Panc1 (cell line): ENCODE measurements around the gene SLC4A8.

ENCODE experiments used
- POLR2AphosphoS5 ChIP-seq: IDR thresholded peaks from 2 replicates; pipeline ENCODE4 v1.6.1; 2012; ENCODE audit warnings: mild to moderate bottlenecking, low read depth, low read length, moderate library complexity
- SIN3A ChIP-seq: IDR thresholded peaks from 2 replicates; pipeline ENCODE4 v1.6.1; 2012; ENCODE audit warnings: low read depth, mild to moderate bottlenecking, low read length, moderate library complexity, borderline replicate concordance; ENCODE audit not compliant: insufficient read depth
- TCF7L2 ChIP-seq: IDR thresholded peaks from 2 replicates; pipeline ENCODE4 v1.6.1; 2011; ENCODE audit warnings: mild to moderate bottlenecking, low read depth, low read length, inconsistent platforms
- TF ChIP-seq, protein P1 (sequence below): fragments of 450-650 bp; IDR thresholded peaks from 2 replicates; pipeline ENCODE4 v1.5.1; 2017; ENCODE audit warnings: mild to moderate bottlenecking

DNA sequence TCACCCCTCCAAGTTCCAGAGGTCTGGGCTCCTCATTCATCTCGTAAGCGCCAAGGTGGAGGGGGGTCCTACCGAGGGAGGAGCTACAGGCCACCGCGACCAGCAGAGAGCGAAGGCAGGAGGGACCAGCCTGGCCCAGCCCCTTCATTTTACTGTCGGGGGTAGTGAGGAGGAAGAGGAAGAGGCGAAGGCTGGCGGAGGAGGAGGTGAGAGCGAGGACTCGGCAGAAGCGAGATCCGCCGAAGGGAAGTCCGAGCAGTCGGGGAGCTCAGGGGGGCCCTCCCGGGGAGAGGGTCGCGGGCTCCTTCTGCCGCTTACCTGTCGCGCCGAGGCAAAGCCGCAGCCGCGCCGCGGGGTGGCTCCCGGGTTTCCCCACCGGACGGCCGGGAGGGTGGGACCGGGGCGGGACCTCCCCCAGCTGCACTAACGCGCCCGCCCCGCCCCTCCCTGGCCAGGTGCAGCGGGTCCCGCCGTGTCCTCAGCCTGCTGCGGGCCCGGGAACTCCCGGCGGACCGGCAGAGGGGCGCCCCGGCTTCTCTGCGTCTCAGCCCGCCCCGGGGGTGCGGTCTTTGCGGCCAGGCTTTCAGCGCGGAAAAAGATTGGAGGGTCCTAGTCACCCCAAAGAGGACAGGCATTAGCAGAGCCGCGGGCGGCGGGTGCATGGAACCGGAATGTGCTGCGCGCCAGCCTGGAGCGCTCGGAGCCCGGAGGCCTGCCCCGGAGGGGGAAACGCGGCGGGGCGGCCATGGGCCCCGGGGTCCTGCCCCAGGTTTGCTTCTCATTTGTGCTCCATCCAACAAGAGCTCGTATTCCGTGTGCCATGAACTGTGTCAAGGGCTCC is 33.1 kb upstream of the SLC4A8 start, which contains the start of gene GALNT6:
- TF ChIP-seq, protein P1, sequence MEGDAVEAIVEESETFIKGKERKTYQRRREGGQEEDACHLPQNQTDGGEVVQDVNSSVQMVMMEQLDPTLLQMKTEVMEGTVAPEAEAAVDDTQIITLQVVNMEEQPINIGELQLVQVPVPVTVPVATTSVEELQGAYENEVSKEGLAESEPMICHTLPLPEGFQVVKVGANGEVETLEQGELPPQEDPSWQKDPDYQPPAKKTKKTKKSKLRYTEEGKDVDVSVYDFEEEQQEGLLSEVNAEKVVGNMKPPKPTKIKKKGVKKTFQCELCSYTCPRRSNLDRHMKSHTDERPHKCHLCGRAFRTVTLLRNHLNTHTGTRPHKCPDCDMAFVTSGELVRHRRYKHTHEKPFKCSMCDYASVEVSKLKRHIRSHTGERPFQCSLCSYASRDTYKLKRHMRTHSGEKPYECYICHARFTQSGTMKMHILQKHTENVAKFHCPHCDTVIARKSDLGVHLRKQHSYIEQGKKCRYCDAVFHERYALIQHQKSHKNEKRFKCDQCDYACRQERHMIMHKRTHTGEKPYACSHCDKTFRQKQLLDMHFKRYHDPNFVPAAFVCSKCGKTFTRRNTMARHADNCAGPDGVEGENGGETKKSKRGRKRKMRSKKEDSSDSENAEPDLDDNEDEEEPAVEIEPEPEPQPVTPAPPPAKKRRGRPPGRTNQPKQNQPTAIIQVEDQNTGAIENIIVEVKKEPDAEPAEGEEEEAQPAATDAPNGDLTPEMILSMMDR = no peak
- TF ChIP-seq TCF7L2 (no peak), SIN3A (no peak), POLR2AphosphoS5 (no peak)
